Mesodermal cell (in vitro differentiated cells): Measurements from ENCODE around the gene CASP7.
"Not testable (repeated sequence)": the region's sequence is repeated elsewhere in the genome, so short reads cannot be mapped to it uniquely, and the experiment has no call there.

Experiments
- H3K27ac ChIP-seq: 2 replicates; pipeline ENCODE4 v1.7.0; 2013; ENCODE audit warnings: mild to moderate bottlenecking, low read depth, low read length, moderate library complexity; ENCODE audit not compliant: severe bottlenecking
- H3K36me3 ChIP-seq: 2 replicates; pipeline ENCODE4 v1.7.1; 2013; ENCODE audit warnings: mild to moderate bottlenecking, low read length, moderate library complexity; ENCODE audit not compliant: control insufficient read depth, insufficient read depth
- H3K4me1 ChIP-seq: one replicate; pipeline ENCODE4 v1.7.1; 2013; ENCODE audit warnings: mild to moderate bottlenecking, low read length; ENCODE audit not compliant: insufficient read depth, control insufficient read depth, poor library complexity, severe bottlenecking
- H3K4me3 ChIP-seq: 2 replicates; pipeline ENCODE4 v1.7.0; 2013; ENCODE audit warnings: low read length, control low read depth, mild to moderate bottlenecking; ENCODE audit not compliant: insufficient read depth, poor library complexity, severe bottlenecking; ENCODE audit errors: extremely low read depth
- H3K9me3 ChIP-seq: 2 replicates; pipeline ENCODE4 v1.7.1; 2013; ENCODE audit warnings: mild to moderate bottlenecking, low read length, moderate library complexity; ENCODE audit not compliant: control insufficient read depth
- WGBS, 2 experiments: methylation state at CpG; one replicate each; pipeline ENCODE4 v1.1.5; 2013; ENCODE audit warnings: missing lambda C conversion rate in 2 of 2; ENCODE audit not compliant: insufficient coverage in 2 of 2; 5-methylcytosine and 5-hydroxymethylcytosine counted together

The CASP7 gene

DNA sequence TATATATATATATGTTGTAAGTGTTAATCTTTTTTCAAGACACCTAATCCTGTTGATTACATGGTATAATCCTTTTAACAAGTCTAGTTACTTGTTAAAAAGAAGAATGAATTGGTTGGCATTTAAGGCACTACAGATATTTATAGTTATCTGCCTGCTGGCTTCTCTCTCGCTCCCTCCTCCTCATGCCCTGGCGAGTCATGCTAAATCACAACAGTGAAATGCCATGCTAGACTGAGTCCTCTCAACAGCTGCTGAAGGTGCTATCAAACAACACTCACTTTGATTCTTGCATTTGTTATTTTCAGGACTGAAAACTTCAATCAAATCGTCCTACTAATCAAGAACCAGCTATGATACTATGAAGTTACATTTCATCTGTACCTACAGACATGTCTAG is 31.2 kb upstream of the CASP7 start:
- Histone ChIP-seq H3K4me1 (peaks cover 17% of the 10 kb centered on the region), H3K9me3 (no peaks in the 10 kb centered on the region), H3K36me3 (no peaks in the 10 kb centered on the region), H3K27ac (no peak overlapping the region), H3K4me3 (no peak overlapping the region)
- 52 to 63% methylated on average over 2 of the region's 3 CpGs for WGBS, 2 experiments

DNA sequence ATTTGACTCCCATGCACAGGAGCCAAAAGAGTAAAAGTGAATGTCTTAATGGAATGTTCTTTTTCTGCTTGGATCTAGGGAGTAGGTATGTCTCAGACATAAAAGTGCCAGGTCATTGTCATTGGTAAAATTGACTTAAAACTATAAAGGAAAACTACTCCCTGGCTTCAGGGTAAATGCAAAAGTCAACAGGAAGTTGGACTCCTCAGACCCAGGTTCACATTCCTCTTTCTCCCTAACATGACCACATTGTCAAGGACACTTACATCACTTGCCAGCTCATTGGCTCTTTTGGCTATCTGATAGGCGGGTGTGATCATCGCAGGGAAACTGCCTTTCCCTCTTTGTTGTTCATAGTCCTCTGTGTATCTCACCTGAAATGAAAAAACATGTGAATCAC is 29.5 kb upstream of the CASP7 start:
- Histone ChIP-seq H3K4me3 (no peak overlapping the region), H3K4me1 (peaks cover 10% of the 10 kb centered on the region), H3K9me3 (no peaks in the 10 kb centered on the region), H3K36me3 (no peaks in the 10 kb centered on the region), H3K27ac (no peak overlapping the region)
- WGBS, 2 experiments = 100% methylated on average over 2 of the region's 2 CpGs

DNA sequence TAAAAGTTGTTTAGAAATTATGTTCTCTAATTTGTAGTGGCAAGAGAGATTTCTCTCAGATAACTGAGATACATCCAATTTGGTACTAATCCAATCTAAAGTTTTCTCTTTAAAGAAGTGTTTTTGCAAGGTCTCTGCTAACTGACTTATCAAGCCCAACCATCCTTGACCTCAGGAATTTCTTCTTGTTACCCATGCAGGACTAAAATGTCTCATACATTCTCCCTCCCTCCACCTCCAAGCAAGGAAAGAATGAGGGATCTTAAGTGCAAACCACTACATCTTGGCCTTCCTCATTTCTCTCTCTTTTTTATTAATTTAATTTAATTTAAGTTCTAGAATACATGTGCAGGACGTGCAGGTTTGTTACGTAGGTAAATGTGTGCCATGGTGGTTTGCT is 28.7 kb upstream of the CASP7 start:
- no CpG with 5 or more reads among the region's 2 CpGs for WGBS, 2 experiments
- Histone ChIP-seq H3K27ac (no peak overlapping the region), H3K9me3 (no peaks in the 10 kb centered on the region)

DNA sequence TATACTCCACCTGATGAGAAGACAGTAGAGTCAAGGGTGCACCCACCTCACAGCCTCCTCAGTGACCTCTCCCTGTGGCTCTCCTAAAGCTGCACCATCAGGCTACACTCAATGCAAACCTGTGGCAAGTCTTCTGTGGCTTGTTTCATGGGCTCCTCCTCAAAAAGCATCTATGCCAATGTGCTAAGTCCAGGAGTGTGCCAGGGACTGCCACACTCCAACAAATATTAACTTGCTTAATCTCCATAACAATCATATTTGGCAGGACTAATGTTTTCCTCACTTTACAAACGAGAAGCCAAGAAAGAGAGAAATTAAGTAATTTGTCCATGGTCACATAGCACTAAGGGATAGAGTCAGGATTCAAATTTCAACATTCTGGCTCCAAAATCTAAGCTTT is 27.8 kb upstream of the CASP7 start:
- H3K4me1 ChIP-seq = peaks cover 10% of the 10 kb centered on the region
- H3K27ac ChIP-seq = no peak overlapping the region
- WGBS, 2 experiments = no CpG with 5 or more reads among the region's 1 CpG
- no peaks in the 10 kb centered on the region for H3K9me3 ChIP-seq
- H3K36me3 ChIP-seq = no peaks in the 10 kb centered on the region
- no peak overlapping the region for H3K4me3 ChIP-seq

More for the DNA sequence above, 28.7 kb upstream of the CASP7 start:
- H3K36me3 ChIP-seq = no peaks in the 10 kb centered on the region
- H3K4me3 ChIP-seq = no peak overlapping the region
- H3K4me1 ChIP-seq = peaks cover 10% of the 10 kb centered on the region

DNA sequence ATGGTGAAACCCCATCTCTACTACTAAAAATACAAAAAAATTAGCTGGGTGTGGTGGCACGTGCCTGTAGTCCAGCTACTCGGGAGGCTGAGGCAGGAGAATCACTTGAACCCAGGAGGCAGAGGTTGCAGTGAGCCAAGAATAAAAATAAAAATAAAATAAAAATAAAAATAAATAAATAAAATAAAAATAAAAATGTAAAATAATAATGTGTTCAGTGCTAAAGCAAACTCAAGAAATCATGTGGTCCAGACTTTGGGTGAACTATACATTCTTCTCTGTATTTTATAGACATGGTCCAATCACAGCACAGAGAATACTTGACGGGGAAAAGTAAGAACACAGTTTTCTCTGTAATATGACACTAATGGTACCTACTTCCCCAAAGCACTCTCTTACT is 27.3 kb upstream of the CASP7 start:
- H3K27ac ChIP-seq, H3K4me3 ChIP-seq, H3K9me3 ChIP-seq, H3K36me3 ChIP-seq: not testable (repeated sequence)
- peaks cover 10% of the 10 kb centered on the region for H3K4me1 ChIP-seq
- no CpG with 5 or more reads among the region's 3 CpGs for WGBS, 2 experiments

DNA sequence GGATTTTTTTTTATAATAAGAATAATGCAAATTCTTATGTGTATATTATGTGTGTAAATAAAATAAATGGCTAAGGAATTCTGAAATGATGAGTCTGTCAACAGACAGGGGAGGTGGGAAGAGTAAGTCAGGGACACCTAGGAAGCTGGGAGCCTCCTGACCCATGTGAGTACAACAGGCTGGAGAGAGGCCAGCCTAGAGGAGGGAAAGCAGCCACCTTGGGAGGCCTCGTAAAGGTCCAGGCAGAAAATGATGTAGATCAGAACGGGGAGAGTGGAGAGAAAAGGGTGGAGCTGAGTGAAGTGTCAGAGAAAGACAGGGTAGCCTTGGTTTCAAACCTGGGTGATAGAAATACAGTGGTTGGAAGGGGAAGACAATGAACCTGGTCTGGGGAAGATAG is 22.8 kb upstream of the CASP7 start:
- Histone ChIP-seq H3K9me3 (no peaks in the 10 kb centered on the region), H3K4me1 (no peaks in the 10 kb centered on the region), H3K4me3 (no peak overlapping the region), H3K27ac (no peak overlapping the region), H3K36me3 (no peaks in the 10 kb centered on the region)
- 73 to 91% methylated on average over 2 of the region's 2 CpGs for WGBS, 2 experiments

DNA sequence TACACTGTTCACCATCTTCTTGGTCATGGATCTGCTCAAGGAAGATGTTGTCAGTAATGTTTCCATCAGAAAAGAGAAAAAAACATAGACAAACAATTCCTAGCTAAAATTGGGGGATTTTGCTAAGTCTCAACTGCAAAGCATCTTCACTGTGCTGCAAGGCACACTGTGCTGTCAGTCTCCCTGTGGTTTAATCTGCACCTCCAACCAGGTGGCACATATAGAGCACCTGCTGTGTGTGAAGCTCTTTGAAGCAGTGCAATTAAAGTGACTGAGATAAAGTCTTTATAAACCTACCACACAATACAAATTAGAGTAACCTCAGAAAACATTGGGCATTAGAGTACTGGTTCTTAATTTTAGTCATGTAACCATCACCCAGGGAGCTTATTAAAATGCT is 22.2 kb upstream of the CASP7 start:
- H3K36me3 ChIP-seq = no peaks in the 10 kb centered on the region

DNA sequence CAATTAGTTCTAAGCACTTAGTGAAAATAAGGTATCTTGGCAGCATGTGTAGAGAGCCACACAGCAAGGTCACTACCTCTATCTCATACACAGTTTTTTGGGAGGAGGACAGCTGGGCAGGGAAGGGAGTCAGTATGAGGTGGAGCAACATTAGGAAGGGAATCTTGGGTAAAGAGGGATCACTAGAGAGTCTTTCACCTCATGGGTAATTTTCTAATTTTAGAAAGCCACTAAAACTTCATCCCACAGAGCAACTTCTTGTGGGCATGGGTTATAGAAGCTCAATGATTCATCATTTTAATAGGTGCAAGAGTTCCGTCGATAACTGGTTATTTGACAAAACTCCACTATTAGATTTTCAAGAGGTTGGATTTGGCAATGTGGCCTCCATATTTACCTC is 18.4 kb upstream of the CASP7 start:
- no peaks in the 10 kb centered on the region for H3K36me3 ChIP-seq
- no peak overlapping the region for H3K27ac ChIP-seq
- no CpG with 5 or more reads among the region's 2 CpGs for WGBS, 2 experiments
- H3K4me1 ChIP-seq = peaks cover 9% of the 10 kb centered on the region
- no peak overlapping the region for H3K4me3 ChIP-seq
- H3K9me3 ChIP-seq = no peaks in the 10 kb centered on the region

More for the DNA sequence above, 22.2 kb upstream of the CASP7 start:
- no peaks in the 10 kb centered on the region for H3K9me3 ChIP-seq
- H3K27ac ChIP-seq = no peak overlapping the region
- H3K4me3 ChIP-seq = no peak overlapping the region
- H3K4me1 ChIP-seq = no peaks in the 10 kb centered on the region

DNA sequence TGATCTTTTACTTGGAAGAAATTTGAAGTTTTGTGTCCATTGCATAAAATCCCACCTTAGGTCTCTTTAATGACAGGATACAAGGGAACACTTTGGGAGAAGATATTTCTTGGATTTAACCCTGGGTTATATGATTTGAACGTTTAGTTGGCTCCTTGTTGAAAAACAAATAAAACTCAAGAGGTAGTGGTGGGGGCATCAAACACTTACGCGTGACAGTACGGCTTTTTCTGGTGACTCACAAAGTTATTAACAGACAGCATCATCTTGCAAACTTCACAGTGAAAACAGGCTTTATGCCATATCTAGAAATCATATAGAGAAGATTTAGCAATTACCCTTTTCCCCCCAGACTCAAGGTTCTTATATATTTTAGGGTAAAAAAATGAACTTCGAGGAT is 16.6 kb upstream of the CASP7 start:
- Histone ChIP-seq H3K27ac (no peak overlapping the region), H3K4me1 (peaks cover 20% of the 10 kb centered on the region), H3K9me3 (no peaks in the 10 kb centered on the region), H3K36me3 (no peaks in the 10 kb centered on the region), H3K4me3 (no peak overlapping the region)
- WGBS, 2 experiments = 96% methylated on average over 4 of the region's 5 CpGs; no CpG with 5 or more reads in 1 of the 2 experiments

DNA sequence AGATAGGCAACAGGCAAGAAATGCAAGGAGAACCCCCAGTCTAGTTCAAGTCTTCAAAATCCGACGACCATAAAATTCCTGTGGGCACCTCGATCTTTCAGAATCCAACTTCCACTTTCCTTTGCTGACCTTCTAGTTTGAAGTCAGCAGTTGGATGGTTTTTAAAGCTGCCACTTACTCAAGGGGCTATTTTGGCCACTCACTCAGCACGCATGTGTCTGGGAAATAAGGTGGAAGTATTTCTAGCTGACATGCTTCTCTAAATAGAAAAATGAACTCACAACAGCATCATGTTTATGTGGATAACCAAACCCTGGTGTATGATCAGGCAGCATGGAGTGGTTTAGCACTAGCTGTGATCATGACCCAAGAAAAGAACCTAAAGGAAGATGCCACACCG is 15.8 kb upstream of the CASP7 start, which contains the start of gene NRAP:
Gene NRAP, minus strand, starts transcription at position 134 of the 400 bp plus-strand sequence. CDS start 159 bp downstream, outside the sequence.
- WGBS, 2 experiments = 86 to 100% methylated on average over 2 to 3 of the region's 5 CpGs
- peaks cover 20% of the 10 kb centered on the region for H3K4me1 ChIP-seq
- no peak within 1 kb of the TSS for H3K27ac ChIP-seq
- no peaks in the 10 kb centered on the region for H3K9me3 ChIP-seq
- H3K4me3 ChIP-seq = no peak within 1 kb of the TSS
- H3K36me3 ChIP-seq = no peaks in the 10 kb centered on the region

DNA sequence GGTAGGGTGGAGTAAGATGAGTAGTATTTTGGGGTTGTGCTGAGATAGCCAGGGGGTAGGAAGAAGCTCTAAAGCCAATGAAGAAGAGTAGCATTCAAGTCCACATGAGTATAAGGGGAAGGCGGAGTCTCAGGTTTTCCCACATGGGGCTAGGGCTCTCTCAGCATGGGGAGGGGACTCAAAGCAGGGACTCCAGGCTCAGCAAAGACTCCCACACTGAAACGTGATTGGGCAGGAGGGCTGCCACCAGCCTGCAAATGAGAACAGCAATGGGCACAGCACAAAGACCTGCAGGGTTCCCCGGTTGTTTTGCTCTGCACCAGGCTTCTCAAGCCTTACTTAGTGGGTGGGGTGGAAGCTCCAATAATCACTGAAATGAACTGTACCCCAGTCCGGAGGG is 14.4 kb upstream of the CASP7 start:
- Histone ChIP-seq H3K4me3 (no peak overlapping the region), H3K27ac (no peak overlapping the region), H3K36me3 (no peaks in the 10 kb centered on the region), H3K9me3 (no peaks in the 10 kb centered on the region), H3K4me1 (peaks cover 20% of the 10 kb centered on the region)
- WGBS, 2 experiments = 78 to 91% methylated on average over 4 of the region's 4 CpGs
